Measurements from ENCODE around the gene MGARP.
"Not testable (repeated sequence)": the region's sequence is repeated elsewhere in the genome, so short reads cannot be mapped to it uniquely, and the experiment has no call there.

Gene MGARP

DNA sequence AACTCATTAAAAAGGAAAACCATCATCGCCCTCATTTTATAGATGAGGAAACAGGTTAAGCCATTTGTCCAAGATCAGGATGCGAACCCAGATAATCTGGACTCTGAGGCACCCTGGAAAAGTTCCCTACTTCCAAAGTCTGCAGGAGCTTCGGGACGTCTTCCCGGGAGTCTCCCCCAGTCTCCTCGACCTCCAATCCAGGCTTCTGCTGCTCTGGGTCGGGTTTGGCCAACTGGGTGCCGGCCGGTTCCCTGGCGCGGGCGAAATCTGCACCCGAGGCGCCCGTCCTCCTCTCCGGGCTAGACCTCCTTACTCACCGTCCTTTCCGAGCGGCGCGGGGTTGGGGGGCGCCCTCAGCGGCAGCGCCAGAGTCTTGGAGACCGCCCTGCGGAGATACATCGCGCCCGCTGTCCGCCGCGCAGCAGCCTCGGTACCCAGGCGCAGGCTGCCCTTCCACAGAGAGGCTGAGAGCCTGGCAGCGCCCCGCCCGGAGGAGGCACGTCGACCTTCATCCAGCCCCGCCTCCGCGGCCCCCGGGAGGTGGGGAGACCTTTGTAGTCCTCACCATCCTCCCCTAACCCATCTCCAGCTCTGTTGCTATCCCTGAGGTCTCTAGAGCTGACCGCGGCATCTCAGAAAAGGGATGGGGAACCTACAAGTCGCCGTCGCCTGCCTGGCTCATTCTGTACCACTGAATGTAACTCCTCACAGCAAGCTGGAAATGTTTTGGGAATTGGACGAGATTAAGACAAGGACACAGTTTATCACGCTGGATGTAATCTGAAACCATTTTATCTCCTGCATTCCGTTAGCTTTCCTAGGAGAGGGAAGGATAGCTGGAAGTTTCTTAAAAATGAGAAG lies at the start of gene MGARP:
MGARP (minus strand) TSS at position 466 of the 861 bp plus-strand sequence; CDS start at position 399, 67 bp downstream.
- no peak for DNase-seq

- no peak for DNase-seq
These were observed 49.7 kb upstream of the MGARP start for GRCh38 chr4:139329665-139330200.

DNA sequence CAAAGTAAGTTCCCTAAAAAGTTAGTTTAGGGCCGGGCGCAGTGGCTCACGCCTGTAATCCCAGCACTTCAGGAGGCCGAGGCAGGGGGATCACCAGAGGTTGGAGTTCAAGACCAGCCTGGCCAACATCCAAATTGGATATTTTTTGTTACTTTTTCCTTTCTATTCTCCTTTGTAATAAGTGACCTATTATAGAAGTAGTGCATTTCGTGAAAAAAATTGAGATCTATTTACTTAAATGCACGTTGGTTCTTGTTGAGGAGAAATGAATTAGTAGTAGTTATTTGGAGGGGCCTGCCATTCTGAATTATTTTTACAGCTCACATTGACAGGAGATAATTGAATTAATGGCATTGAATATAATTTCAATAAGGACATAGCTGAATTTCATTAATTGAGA lies 44.6 kb upstream of the MGARP start:
- DNase-seq = no peak

DNA sequence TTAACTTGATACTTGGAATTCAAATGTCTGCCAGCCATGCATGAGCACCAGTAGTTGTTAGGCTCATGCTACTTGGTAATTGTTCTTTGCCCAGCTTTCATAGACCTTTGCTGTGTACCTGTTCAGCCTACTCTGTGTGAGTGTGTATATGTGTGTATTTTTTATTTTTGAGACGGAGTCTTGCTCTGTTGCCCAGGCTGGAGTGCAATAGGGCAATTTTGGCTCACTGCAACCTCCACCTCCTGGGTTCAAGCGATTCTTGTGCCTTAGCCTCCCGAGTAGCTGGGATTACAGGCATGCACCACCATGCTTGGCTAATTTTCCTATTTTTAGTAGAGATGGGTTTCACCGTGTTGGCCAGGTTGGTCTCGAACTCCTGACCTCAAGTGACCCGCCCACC lies 42.5 kb upstream of the MGARP start:
- DNase-seq = not testable (repeated sequence)

GRCh38 chr4:139322070-139322469 lies 42.0 kb upstream of the MGARP start:
- DNase-seq = not testable (repeated sequence)

DNA sequence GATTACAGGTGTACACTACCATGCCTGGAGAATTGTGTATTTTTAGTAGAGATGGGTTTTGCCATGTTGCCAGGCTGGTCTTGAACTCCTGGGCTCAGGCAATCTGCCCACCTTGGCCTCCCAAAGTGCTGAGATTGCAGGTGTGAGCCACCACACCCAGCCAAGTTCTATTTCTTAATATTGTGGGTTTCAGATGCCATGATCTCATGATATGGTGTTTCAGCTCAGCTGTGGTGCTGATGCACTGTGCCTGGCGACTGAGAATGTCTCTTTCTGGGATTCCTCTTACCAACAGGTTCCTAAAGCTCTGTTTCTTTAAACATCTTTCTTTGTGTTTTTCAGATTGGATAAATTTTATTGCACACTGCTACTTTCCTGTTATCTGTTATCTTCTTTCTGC lies 39.5 kb upstream of the MGARP start:
- DNase-seq = no peak

GRCh38 chr4:139317635-139318034 lies 37.6 kb upstream of the MGARP start:
- no peak for DNase-seq

- no peak for DNase-seq
These were observed 36.7 kb upstream of the MGARP start for GRCh38 chr4:139316733-139317132.

DNA sequence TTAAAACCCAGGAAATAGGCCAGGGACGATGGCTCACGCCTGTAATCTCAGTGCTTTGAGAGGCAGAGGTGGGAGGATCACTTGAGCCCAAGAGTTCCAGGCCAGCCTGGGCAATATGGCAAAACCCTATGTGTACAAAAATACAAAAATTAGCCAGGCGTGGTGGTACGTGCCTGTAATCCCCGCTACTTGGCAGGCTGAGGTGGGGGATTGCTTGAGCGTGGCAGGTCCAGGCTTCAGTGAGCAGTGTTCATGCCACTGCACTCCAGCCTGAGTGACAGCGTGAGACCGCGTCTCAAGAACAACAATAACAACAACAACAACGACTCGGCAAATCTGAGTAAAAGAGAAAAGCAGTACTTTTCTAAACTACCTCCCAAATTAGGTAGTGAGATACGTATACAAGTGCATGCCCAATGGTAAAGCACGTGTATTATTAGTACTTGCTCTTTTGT lies 35.2 kb upstream of the MGARP start:
- DNase-seq = no peak

GRCh38 chr4:139314047-139314800 lies 34.2 kb upstream of the MGARP start:
- DNase-seq = no peak

- not testable (repeated sequence) for DNase-seq
These were observed 33.4 kb upstream of the MGARP start for GRCh38 chr4:139313414-139313813.

GRCh38 chr4:139312552-139313332 lies 32.7 kb upstream of the MGARP start:
- DNase-seq = no peak

GRCh38 chr4:139311909-139312308 lies 31.9 kb upstream of the MGARP start:
- DNase-seq = no peak

- DNase-seq = no peak
These were observed 24.9 kb upstream of the MGARP start for GRCh38 chr4:139304920-139305319.

- peak; percentile 50 for DNase-seq
These were observed 22.0 kb upstream of the MGARP start, which contains the start of gene NDUFC1 for GRCh38 chr4:139301821-139302611. Gene NDUFC1 (minus strand): TSS chr4:139302477. CDS start chr4:139295798, 6,679 bp downstream.

- peak; percentile 96 for DNase-seq
These were observed 21.2 kb upstream of the MGARP start, which contains the start of gene NAA15 for GRCh38 chr4:139301113-139301820. Gene NAA15 (plus strand): TSS chr4:139301505. CDS start chr4:139301778, 273 bp downstream.

DNA sequence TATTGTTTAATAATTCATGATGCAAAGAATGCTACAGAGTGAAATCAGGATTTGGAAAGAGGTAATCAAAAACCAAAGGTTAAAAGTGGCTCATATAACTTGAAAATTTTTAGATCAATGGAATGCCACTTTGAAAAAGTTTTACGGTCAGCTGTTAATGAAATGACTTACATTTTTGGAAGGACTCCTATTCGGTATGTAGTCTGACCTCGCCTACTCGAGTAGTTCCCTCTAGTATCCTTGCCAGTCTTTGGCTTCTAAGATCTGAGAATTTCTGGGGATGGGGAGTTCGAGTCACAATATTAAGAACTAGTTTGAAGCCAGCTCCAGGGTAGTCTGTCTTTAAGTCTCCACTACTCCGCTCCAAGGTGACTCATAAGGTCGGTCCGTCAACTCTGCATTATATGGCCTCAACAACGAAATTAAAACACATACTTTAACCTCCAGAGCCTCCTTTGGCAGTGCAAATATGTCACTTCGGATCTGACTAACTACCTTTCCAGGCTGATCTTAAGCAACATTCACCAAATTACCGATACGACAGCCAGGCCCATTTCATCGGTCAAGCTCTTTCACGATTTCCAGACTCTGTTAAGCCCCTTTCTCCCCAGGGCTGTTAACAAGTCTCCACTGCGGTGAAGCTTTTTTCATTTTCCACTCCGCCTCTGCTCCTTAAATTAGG lies 20.5 kb upstream of the MGARP start:
- no peak for DNase-seq

DNA sequence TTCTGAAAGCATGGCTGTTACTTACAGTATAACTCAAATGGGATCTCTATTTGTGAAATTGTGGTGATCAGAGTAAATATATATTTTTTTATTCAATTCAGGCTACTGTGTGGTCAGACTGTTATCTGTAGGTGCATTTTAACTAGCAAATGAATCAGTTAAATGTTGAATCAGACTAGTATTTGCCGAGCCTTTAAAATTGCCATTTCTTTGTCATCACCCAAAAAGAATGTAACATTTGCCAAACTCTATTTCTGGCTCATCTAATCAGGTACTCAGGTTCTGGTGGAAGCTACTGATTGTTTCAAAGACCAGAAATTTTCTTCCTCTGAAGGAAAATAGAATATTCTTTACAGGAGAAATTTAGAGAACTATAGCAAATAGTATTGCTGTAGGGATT lies 19.5 kb upstream of the MGARP start:
- DNase-seq = no peak

GRCh38 chr4:139297001-139297410 lies 17.0 kb upstream of the MGARP start:
- no peak for DNase-seq

GRCh38 chr4:139295942-139296299 lies 15.9 kb upstream of the MGARP start:
- DNase-seq = no peak
